NCI-H2196 (cell line): ENCODE results near the gene LHCGR.
"Not testable (repeated sequence)": the region's sequence is repeated elsewhere in the genome, so short reads cannot be mapped to it uniquely, and the experiment has no call there.

Source experiments
- DNase-seq: peaks from one replicate; lab custom pipeline; 2025; ENCODE audit not compliant: unreplicated experiment; lab: John Stamatoyannopoulos, UW

Gene LHCGR

DNA sequence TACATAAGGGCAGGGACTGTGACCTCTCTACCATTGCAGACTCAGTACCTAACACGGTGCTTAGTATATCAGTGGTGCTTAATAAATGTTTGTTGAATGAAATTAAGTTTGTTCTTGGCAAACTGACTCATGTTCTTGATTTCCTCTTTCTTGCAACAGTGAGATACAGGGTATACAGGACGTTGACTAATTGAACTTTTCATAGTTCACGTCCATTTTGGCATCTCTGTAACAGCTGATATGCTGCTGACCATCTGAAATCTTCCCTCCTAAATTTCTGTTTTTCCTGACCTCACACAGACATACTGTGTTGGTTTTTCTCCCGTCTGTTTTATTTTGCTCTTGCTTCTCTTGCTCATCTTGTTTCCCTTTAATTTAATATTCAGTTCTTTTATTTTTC lies 44.2 kb downstream of the LHCGR start:
- DNase-seq, result no peak

DNA sequence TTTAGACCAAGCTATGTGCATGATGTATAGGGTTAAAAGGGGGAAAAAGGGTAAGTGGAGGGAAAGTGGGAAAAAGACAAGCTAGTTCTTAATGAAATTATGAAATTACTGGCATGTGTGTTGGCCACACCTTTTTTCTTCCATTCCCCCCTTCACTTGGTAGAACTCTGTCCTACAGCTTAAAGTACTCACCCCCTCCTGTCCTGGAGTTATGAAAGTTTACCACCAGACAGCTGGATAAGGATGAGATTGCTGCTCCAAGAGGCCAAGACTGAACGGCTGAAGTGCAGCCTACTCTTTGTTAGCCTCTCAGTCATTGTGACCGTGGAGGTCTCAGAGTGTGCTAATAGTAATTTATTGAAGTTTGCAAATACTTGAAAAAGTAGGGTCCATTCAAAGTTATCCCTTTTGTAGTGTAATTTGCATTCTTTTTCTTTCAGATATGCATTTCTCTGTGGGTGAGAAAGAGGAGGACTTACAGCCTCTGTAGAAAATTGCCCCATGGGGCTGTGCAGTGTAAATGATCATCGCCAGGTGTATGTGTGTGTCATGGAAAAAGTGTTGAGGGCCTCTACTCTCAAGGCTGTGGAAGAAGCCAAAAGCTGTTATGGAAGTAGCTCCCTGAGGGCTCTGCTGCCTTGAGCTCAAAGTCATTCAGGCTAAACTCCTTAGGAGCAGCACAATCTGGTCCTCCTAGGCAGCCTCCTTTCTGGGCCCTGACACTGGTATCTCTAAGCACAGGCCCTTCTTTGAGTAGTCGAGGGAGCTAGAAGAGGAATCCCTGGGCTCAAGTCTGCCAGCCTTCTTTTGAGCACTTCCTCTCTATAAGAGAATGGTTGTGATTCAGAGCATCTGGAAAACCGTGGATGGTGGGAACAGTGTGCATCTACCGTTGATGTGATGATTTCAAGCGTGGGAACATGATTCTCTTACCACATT lies 46.2 kb downstream of the LHCGR start:
- no peak for DNase-seq

DNA sequence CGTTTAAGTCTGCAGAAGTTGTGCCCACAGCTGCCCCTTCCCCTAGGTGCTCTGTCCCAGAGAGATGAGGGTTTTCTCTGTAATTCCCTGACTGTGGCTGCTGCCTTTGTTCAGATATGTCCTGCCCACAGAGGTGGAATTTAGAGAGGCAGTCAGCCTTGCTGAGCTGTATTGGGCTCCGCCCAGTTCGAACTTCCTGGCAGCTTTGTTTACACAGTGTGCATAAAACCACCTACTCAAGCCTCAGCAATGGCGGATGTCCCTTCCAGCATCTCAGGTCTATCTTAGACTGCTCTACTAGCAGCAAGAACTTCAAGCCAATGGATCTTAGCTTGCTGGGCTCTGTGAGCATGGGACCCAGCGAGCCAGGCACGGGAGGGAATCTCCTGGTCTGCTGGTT lies 48.1 kb downstream of the LHCGR start:
- no peak for DNase-seq

DNA sequence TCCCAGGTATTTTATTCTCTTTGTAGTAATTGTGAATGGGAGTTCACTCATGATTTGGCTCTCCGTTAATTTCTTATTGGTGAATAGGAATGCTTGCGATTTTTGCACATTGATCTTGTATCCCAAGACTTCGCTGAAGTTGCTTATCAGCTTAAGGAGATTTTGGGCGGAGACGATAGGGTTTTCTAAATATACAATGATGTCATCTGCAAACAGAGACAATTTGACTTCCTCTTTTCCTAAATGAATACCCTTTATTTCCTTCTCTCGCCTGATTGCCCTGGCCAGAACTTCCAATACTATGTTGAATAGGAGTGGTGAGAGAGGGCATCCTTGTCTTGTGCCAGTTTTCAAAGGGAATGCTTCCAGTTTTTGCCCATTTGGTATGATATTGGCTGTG lies 51.9 kb downstream of the LHCGR start:
- DNase-seq, result not testable (repeated sequence)

DNA sequence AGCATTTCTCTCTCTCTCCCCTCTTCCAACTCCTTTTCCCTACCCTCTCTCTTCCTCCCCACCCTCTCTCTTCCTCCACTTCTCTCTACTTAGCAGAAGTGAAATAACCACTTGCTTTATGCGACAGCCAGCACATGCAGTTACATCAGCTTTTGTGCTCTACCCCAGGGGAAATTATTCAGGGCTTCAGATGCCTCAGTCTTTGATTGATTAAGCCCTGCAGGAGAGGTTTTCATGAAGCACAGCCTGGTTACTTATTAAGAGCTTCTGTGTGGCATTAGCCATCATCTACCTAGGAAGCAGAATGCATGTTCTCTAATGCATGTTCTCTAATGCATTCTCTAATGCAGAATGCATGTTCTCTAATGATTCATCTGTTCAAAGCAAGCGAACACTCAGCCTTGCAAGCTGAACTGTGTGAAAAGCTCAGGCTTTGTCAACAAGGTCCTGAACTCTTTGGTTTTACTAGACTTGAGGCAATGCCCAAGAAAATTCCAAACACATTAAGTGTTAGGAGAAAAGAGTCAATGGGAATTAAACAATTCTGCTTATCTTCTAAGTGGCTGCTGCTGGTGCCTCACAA lies 56.1 kb downstream of the LHCGR start:
- no peak for DNase-seq

DNA sequence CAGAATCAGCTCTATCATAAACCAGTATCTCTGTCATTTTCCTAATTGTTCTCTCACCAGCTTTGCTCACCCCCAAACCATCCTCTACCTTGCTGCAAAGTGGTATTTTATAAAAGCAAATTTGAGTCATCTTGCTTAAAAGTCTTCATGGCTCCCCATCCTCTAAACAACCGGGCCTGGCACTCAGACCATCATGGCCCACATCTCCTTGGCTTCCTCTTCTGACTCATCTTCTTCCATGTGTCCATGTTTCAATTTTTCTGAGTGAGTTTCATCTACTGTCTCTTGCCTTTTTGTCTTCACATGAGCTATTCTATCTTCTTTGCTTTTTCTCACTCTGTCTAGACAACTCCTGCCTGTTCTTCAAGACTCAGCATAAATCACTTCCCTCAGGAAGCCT lies 58.6 kb downstream of the LHCGR start:
- no peak for DNase-seq

DNA sequence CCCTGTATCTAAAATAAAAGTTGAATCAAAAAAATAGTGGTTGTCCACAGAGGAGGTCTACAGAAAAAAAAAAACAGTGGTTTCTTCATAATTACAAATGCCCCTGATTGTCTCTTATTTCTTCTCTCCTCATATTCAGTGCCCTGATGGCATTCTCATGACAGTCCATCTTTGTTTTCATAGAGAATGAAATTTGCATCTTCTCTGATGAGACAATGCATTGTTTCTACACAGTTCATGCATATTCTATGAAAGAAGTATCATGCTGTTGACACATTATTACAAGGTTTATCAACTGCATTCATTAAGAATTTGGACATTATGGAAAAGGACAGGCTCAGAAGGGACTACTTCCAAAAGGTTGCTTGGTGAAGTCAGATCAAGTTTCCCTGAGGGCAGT lies 59.5 kb downstream of the LHCGR start:
- no peak for DNase-seq

DNA sequence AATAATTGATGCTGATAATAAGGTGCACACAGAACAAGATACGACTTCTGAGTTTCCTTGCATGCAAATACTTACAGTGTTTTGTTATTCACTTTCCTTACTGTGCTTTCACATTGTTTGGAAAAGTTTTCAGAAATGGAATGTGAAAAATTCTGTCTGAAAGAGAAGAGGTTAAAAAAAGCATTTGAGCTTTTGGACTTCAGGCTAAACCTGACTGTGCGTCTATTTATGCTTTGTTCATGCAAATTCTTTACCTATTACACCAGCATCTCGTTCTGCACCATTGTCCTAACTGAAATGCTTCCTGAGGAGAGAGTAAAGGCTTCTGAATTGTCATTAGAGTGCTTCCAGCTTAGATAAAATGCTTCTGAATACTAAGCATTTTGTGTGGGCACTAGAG lies 61.4 kb downstream of the LHCGR start:
- DNase-seq, result no peak

DNA sequence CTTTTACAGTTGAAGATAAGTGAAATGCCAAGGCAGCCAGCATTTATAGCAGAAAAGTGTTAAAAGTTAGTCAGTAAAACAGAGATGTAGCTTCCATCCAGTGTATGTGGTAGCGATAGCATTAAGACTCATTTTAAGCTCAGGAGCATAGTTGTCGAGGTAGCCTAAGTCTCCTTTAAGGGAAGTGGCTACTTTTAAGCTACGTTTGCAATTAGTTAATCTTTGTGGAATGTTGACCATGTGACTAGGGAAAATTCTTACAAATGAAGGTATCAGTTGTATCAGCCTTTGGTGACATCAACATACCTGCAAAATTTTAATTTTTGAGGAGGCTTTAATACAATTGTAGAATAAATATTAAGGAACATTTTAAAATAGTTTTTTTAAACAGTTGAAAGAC lies 61.9 kb downstream of the LHCGR start:
- no peak for DNase-seq

DNA sequence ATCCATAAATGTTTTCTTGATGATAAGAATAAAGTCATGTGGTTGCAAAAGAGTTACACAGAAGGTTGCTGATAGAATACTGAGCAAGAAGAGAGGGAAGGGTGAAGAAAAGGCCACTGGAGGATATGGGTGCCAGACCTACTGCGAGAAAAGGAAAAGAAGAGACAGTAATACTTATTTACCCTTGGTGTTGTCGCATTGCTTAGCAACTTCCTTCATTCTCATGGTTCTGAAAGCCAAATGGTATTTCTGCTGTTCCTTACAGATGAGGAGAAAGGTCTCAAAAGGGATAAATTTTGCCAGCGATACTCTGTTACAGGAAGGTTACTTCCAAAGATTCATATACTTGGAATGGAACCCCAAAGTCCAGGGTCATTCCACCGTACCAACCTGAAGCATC lies 62.5 kb downstream of the LHCGR start:
- DNase-seq, result no peak

DNA sequence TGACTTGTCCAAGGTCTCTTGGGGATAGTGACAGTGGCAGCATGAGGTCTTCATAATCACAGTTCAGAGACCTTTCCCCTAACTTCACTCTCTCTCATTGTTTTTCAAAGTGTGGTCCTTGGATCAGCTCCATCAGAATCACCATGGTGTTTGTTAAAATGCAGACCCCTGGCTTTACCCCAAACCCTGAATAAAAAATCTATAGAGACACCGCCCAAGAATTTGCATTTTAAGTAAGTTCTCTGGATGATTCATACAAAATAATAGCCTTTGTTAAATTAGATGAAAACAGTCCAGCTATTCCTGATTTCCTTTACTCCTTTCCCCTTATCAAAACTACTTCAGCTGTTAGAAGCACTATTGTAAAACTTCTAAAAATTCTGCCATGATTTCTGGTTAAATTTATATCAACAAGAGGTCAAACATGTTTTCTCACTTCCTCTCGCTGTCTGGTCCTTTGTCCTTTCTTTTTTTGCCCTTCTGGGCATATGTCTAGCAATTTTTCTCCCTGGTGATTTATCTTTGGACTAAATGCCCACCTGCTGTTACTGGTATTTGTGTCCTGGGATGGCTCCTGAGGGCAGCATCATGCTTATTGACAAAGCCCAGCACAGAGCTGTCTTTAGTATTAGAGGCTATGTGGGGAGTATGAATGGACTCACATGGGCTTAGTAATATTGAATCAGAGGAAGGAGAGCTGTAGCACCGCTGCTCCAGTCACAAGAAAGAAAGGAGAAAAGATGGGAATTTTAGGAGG lies 63.4 kb downstream of the LHCGR start:
- no peak for DNase-seq

DNA sequence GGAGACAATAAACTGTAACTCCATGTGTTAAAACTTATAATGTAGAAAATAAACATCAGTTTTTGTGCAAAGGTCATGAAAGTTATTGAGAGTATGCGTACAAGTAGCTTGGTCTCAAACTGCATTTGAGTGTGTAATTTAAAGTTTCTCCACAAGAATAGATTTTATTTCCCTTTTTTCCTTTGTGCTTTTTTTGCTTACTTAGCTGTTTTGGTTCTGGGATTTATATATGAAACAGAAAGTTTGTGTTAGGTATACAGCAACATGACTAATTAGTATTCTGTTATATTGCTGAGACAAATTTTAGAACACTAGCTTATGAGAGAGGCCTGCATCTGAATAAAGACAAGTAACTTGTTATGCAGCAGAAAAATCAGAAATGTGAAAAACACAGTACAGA lies 70.4 kb downstream of the LHCGR start:
- no peak for DNase-seq

DNA sequence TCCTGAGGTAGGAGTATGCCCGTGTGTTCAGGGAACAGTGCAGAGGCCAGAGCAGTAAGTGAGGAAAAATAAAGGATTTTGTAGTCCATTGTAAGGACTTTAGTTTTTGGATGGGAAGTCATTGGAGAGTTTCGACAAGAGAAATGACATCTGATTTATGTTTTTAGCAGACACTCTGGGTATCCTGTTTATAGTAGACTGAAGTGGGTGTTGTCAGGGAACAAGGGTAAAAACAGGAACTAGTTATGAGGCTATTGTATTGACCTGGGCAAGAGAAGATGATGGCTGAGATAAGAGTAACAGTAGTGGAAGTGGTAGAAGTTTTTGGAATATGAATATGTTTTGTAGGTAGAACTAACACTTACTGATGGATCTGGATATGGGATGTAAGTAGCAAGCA lies 78.1 kb downstream of the LHCGR start:
- DNase-seq, result no peak

DNA sequence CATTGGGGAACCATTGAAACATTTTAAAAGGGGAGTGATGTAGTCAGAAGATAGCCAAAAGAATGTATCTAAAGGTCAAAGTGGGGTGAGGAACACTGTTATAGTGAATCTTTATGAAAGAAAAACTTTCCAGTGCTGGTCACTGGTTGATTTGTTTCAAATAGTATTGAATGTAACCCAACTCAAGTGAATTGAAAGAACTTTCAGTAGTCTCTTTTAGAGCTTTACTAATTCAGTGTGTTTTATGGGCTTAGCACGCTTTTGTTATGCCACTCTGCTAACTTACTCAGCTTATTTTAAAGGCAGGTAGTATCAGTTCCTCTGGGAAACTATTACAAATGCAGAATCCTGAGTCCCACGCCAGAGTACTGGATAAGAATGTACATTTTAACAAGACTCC lies 80.6 kb downstream of the LHCGR start:
- no peak for DNase-seq

DNA sequence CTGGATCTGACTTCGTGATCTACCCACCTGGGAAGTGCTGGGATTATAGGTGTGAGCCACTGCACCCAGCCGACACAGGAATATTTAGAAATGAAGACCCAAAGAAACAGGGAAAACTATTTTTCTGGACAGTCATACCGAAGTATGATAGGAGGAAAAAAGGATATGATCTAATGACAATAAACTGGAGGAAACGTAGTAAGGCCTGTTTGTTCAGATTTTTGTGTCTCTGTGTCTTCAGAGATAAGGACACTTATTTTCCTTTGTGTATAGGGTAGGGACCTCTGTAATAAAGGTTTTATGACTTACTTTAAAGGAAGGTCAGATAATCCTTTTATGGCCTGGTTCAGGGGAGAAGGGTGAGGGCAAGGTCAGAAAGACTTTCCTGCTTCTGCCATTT lies 81.9 kb downstream of the LHCGR start:
- DNase-seq, result no peak

DNA sequence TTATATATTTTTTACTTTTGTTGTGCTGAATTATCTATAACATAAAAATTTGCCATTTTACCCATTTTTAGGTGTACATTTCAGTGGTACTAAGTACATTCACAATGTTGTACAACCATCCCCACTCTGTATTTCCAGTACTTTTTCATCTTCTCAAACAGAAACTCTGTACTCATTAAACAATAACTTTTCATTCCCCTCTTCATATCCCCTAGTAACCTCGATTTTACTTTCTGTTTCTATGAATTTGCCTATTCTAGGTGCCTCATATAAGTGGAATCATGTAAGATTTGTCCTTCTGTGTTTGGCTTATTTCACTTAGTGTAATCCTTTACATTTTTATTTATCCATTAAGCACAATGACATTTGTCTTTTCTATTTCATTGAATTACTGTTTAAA lies 86.5 kb downstream of the LHCGR start:
- DNase-seq, result no peak

DNA sequence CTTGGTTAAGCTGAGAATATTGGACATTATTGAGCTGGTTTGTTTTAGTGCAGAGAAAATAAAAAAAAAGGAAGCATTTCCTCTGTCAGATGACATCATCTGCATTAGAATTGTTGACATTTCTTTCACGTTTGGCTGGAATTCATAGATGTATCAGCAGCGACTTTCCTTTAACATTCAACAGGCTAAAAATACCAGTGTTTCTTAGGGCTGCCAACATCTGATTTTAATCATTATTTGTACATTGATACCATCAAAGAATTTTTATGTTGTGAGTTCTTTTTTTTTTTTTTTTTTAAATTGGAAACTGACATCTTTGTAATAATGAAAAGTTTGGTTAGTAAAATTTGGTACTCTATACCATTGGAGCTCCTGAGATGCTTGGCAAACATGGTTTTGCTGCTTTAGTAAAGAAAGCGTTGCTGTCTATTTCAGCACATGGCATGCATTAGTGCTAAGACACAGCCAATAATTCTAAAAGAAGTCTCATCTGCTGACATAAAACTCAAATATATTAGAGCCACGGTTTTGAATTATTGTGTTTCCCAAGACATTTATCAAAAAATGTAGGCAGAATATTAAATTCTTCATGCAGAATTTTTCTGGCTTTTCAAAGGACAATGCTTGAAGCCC lies 104.2 kb downstream of the LHCGR start:
- no peak for DNase-seq

DNA sequence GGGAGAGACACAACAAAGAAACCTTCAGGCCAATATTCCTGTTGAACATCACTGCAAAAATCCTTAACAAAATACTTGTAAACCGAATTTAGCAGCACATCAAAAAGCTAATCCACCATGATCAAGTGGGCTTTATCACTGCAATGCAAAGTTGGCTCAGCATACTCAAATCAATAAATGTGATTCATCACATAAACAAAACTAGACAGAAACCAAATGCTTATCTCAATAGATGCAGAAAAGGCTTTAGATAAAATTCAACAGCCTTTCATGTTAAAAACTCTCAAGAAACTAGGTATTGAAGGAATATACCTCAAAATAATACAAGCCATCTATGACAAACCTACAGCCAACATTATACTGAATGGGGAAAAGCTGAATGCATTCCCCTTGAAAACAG lies 117.3 kb downstream of the LHCGR start:
- DNase-seq, result no peak
